Fibroblast of lung (primary cell): ENCODE results near the gene WFIKKN1.

ENCODE experiments used
- CTCF ChIP-seq, 2 donors: IDR thresholded peaks in 1 of 2; conservative IDR thresholded peaks in 1 of 2; 1 replicate in 1 of 2; 2 replicates in 1 of 2; pipeline ENCODE4 v1.5.1; 2011 to 2012; ENCODE audit warnings: low read length in 2 of 2, control low read depth in 1 of 2, inconsistent platforms in 1 of 2, low read depth in 1 of 2, mild to moderate bottlenecking in 1 of 2
- EZH2 ChIP-seq: IDR thresholded peaks from 2 replicates; pipeline ENCODE4 v1.5.1; 2012; ENCODE audit warnings: low read length, control low read depth, mild to moderate bottlenecking; ENCODE audit errors: missing control alignments

GRCh38 chr16:582218-582613, 48.6 kb upstream of the WFIKKN1 start:
- no peak for TF ChIP-seq CTCF (conservative IDR thresholded peaks at IDR 0.05 in 1 of 2, IDR thresholded peaks at IDR 0.05 in 1 of 2; ENCODE audit: low read depth in 1 of 2, low read length in 2 of 2)
- no peak for TF ChIP-seq EZH2
